ENCODE measurements around the gene KIF22.

DNA sequence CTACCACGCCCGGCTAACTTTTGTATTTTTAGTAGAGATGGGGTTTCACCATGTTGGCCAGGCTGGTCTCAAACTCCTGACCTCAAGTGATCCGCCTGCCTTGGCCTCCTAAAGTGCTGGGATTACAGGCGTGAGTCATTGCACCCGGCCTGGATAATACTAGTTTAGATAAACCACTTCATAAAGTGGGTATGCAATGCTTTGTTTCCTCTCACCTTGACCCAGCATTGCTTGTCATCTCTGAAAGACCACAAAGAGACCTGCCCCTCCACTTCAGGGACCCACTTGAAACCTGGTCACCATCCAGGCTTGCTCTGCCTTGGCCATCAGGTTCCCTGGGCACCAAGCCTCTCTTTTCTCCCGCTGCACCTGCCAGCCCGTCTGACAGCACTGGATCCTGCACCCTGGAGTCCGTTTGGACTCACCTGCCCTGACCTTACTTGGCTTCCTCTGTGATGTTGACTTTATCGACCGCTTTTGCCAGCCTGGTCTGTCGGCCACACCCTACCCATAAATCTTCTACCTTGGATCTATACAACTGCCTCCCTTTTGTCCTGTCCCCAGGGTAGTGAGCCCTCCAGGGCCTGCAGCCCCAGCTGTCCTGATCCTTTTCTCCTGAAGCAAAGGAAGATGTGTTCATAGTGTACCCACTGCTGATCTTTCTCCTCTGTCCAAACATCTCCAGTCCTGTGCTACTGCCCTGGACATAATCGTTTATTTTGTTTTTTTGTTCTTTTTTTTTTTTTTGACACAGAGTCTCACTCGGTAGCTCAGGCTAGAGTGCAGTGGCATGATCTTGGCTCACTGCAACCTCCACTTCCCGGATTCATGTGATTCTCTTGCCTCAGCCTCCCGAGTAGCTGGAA, 25.2 kb upstream of the KIF22 start:
- TF ChIP-seq, protein P1, sequence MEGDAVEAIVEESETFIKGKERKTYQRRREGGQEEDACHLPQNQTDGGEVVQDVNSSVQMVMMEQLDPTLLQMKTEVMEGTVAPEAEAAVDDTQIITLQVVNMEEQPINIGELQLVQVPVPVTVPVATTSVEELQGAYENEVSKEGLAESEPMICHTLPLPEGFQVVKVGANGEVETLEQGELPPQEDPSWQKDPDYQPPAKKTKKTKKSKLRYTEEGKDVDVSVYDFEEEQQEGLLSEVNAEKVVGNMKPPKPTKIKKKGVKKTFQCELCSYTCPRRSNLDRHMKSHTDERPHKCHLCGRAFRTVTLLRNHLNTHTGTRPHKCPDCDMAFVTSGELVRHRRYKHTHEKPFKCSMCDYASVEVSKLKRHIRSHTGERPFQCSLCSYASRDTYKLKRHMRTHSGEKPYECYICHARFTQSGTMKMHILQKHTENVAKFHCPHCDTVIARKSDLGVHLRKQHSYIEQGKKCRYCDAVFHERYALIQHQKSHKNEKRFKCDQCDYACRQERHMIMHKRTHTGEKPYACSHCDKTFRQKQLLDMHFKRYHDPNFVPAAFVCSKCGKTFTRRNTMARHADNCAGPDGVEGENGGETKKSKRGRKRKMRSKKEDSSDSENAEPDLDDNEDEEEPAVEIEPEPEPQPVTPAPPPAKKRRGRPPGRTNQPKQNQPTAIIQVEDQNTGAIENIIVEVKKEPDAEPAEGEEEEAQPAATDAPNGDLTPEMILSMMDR (IDR thresholded peaks at IDR 0.05), result no peak
- TF ChIP-seq, protein P2, sequence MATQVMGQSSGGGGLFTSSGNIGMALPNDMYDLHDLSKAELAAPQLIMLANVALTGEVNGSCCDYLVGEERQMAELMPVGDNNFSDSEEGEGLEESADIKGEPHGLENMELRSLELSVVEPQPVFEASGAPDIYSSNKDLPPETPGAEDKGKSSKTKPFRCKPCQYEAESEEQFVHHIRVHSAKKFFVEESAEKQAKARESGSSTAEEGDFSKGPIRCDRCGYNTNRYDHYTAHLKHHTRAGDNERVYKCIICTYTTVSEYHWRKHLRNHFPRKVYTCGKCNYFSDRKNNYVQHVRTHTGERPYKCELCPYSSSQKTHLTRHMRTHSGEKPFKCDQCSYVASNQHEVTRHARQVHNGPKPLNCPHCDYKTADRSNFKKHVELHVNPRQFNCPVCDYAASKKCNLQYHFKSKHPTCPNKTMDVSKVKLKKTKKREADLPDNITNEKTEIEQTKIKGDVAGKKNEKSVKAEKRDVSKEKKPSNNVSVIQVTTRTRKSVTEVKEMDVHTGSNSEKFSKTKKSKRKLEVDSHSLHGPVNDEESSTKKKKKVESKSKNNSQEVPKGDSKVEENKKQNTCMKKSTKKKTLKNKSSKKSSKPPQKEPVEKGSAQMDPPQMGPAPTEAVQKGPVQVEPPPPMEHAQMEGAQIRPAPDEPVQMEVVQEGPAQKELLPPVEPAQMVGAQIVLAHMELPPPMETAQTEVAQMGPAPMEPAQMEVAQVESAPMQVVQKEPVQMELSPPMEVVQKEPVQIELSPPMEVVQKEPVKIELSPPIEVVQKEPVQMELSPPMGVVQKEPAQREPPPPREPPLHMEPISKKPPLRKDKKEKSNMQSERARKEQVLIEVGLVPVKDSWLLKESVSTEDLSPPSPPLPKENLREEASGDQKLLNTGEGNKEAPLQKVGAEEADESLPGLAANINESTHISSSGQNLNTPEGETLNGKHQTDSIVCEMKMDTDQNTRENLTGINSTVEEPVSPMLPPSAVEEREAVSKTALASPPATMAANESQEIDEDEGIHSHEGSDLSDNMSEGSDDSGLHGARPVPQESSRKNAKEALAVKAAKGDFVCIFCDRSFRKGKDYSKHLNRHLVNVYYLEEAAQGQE (IDR thresholded peaks at IDR 0.05; ENCODE audit: low read depth, low read length), result no peak
- TF ChIP-seq EP300 (IDR thresholded peaks at IDR 0.05; ENCODE audit: borderline replicate concordance in 1 of 2, low read depth in 1 of 2, low read length in 1 of 2) (no peak), TAF1 (IDR thresholded peaks at IDR 0.05; ENCODE audit: borderline replicate concordance, low read depth, low read length) (no peak), RCOR1 (IDR thresholded peaks at IDR 0.05; ENCODE audit: low read length) (no peak), YY1 (IDR thresholded peaks at IDR 0.05; ENCODE audit: low read depth) (no peak)

Data from SK-N-SH (cell line).